ENCODE measurements around the gene PDE1C.

DNA sequence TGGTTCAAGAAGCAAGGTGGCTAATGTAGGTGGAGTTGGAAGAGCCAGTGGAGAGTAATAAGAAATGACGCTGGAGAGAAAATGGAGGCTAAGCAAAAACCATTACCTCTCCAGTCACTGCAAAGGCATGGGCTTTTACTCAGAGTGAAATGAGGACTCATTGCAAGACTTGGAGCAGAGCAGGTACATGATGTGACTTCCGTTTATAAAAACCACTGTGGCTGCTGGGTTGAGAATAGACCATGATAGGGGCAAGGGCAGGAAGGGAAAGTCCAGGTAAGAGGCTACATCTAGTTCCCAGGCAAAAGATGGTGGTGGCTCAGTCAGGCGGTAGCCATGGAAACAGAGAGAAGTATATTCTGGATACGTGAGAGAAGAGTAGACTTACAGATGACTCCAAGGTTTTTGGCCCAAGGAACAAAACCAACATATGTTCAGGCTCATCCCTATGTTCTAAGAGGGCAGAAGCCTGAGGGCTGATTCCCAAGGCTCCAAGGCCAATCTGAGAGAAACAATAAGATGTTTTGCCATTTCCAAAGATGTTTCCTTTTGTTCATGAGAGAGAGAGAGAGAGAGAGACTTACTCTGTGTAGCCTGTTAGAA lies 21.5 kb upstream of the PDE1C start:
- no peak for TF ChIP-seq ZFX (IDR thresholded peaks at IDR 0.05; ENCODE audit: borderline replicate concordance)
- TF ChIP-seq, protein P1, sequence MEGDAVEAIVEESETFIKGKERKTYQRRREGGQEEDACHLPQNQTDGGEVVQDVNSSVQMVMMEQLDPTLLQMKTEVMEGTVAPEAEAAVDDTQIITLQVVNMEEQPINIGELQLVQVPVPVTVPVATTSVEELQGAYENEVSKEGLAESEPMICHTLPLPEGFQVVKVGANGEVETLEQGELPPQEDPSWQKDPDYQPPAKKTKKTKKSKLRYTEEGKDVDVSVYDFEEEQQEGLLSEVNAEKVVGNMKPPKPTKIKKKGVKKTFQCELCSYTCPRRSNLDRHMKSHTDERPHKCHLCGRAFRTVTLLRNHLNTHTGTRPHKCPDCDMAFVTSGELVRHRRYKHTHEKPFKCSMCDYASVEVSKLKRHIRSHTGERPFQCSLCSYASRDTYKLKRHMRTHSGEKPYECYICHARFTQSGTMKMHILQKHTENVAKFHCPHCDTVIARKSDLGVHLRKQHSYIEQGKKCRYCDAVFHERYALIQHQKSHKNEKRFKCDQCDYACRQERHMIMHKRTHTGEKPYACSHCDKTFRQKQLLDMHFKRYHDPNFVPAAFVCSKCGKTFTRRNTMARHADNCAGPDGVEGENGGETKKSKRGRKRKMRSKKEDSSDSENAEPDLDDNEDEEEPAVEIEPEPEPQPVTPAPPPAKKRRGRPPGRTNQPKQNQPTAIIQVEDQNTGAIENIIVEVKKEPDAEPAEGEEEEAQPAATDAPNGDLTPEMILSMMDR (IDR thresholded peaks at IDR 0.05): no peak
